Suprapubic skin (tissue), 4 donors: ENCODE results near the gene CSMD2.

Source experiments
- POLR2A ChIP-seq, 2 donors: fragments of 450-650 bp; IDR thresholded peaks; one replicate each; pipeline ENCODE4 v1.6.1; 2017; ENCODE audit warnings: antibody characterized with exemption in 2 of 2, mild to moderate bottlenecking in 2 of 2, moderate library complexity in 2 of 2
- POLR2AphosphoS5 ChIP-seq, 3 donors: sonication (generic); formaldehyde crosslinking; IDR thresholded peaks; one replicate each; pipeline ENCODE4 v1.6.1; 2017; ENCODE audit warnings: antibody characterized with exemption in 3 of 3
- TF ChIP-seq, protein P1 (sequence below), 2 donors: fragments of 200-600 bp in 1 of 2; fragments of 450-650 bp in 1 of 2; sonication (generic) in 1 of 2; IDR thresholded peaks; one replicate each; pipeline ENCODE4 v1.5.1; 2016 to 2019; ENCODE audit warnings: antibody characterized with exemption in 2 of 2, mild to moderate bottlenecking in 1 of 2, moderate library complexity in 1 of 2

DNA sequence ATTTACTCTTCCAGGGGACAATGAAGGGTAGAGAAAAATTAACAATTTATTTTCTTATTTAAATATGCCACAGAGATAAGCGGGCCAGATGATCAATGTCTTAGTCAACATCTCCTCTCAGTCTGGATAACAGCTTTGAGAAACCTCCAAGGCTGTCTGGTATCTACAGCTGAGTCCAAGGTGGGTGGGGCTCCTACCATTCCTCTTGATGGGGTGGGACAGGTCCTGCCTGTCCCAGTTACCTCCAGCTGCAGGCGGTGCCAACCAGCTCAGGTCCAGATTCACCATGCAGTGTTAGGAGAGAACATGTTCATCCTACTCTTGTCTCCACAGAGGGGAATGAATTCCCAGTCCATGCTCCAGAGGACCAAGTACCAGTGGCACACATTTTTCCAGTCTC, 21.1 kb downstream of the CSMD2 start:
- TF ChIP-seq POLR2A (IDR thresholded peaks at IDR 0.05) (no peak), POLR2AphosphoS5 (IDR thresholded peaks at IDR 0.05) (no peak)
- TF ChIP-seq, protein P1, sequence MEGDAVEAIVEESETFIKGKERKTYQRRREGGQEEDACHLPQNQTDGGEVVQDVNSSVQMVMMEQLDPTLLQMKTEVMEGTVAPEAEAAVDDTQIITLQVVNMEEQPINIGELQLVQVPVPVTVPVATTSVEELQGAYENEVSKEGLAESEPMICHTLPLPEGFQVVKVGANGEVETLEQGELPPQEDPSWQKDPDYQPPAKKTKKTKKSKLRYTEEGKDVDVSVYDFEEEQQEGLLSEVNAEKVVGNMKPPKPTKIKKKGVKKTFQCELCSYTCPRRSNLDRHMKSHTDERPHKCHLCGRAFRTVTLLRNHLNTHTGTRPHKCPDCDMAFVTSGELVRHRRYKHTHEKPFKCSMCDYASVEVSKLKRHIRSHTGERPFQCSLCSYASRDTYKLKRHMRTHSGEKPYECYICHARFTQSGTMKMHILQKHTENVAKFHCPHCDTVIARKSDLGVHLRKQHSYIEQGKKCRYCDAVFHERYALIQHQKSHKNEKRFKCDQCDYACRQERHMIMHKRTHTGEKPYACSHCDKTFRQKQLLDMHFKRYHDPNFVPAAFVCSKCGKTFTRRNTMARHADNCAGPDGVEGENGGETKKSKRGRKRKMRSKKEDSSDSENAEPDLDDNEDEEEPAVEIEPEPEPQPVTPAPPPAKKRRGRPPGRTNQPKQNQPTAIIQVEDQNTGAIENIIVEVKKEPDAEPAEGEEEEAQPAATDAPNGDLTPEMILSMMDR (IDR thresholded peaks at IDR 0.05), result no peak
